Testis (tissue), 2 donors: Measurements from ENCODE around the gene MAP2.
"Not testable (repeated sequence)": the region's sequence is repeated elsewhere in the genome, so short reads cannot be mapped to it uniquely, and the experiment has no call there.

Experiments used
- CTCF ChIP-seq, 3 experiments: fragments of 450-650 bp in 2 of 3; fragments of 200-600 bp in 1 of 3; sonication (generic) in 1 of 3; IDR thresholded peaks; one replicate each; pipeline ENCODE4 v1.5.1; 2016 to 2019; ENCODE audit warnings: antibody characterized with exemption in 3 of 3, mild to moderate bottlenecking in 2 of 3, moderate library complexity in 1 of 3
- POLR2A ChIP-seq: fragments of 450-650 bp; IDR thresholded peaks from one replicate; pipeline ENCODE4 v1.6.1; 2017; ENCODE audit warnings: antibody characterized with exemption, mild to moderate bottlenecking, moderate library complexity

GRCh38 chr2:209492296-209492695 is 68.4 kb downstream of the MAP2 start:
- not testable (repeated sequence) for TF ChIP-seq POLR2A; CTCF (IDR thresholded peaks at IDR 0.05)
